Measurements from ENCODE around the gene CTXND1.

The CTXND1 gene

DNA sequence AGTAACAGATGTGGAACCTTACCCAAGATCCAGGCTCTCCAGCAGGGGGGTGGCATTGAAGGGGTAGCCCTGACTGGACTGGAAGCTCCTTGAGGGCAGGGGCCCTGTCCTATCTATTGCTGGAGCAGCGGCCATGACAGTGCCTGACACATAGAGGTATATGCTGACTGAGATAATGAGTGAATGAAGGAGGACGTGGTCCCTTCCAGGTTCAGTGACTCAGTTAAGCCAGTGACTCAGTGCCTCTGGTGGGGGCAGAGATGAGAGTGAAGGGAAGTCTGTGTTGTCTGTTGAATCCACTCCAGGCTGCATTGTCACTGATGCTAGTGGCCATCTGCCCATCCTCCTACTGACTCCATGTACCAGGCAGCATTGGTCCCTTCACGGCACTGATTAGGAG, 13.0 kb upstream of the CTXND1 start:
- Histone ChIP-seq H2BK120ac (ENCODE audit: low read depth, low read length) (no peak overlapping the region), H3K27ac (ENCODE audit: low read length, poor library complexity, severe bottlenecking) (no peak overlapping the region), H2BK12ac (ENCODE audit: low read length in 2 of 2) (no peak overlapping the region), H3K4me2 (ENCODE audit: low read length, poor library complexity, severe bottlenecking) (no peak overlapping the region), H2BK5ac (ENCODE audit: low read depth, low read length, poor library complexity, severe bottlenecking) (no peak overlapping the region), H3K4me3 (ENCODE audit: insufficient read depth in 1 of 2, low read depth in 1 of 2, low read length in 2 of 2) (no peak overlapping the region), H3K4ac (ENCODE audit: low read depth in 1 of 2, low read length in 2 of 2) (no peak overlapping the region), H3K27me3 (ENCODE audit: control insufficient read depth in 1 of 2, insufficient read depth in 1 of 2, low read length in 2 of 2) (peaks cover 24 to 56% of the 10 kb centered on the region in 2 experiments), H4K8ac (ENCODE audit: low read length) (no peak overlapping the region), H2AK5ac (ENCODE audit: low read length, severe bottlenecking) (no peak overlapping the region), H3K23ac (ENCODE audit: low read length in 2 of 2) (no peak overlapping the region), H3K9ac (ENCODE audit: low read length) (no peak overlapping the region), H3K4me1 (ENCODE audit: control insufficient read depth, insufficient read depth, low read depth, low read length) (no peaks in the 10 kb centered on the region), H3K36me3 (ENCODE audit: control insufficient read depth in 1 of 2, insufficient read depth in 2 of 2, low read depth in 1 of 2, low read length in 2 of 2) (no peaks in the 10 kb centered on the region), H4K91ac (ENCODE audit: low read length) (no peak overlapping the region), H2BK15ac (ENCODE audit: low read depth, poor library complexity, severe bottlenecking) (no peak overlapping the region), H3K14ac (ENCODE audit: low read length in 2 of 2) (no peak overlapping the region), H3K79me1 (replicated peaks; ENCODE audit: low read length, poor library complexity, severe bottlenecking) (no peaks in the 10 kb centered on the region), H3K9me3 (ENCODE audit: control insufficient read depth, low read length) (peaks cover 6% of the 10 kb centered on the region), H2AFZ (ENCODE audit: low read depth, low read length) (no peak overlapping the region), H3K18ac (ENCODE audit: low read depth in 1 of 2, low read length in 2 of 2) (no peak overlapping the region)
- WGBS, result 62% methylated on average over 3 of the region's 3 CpGs
- no peak for DNase-seq

DNA sequence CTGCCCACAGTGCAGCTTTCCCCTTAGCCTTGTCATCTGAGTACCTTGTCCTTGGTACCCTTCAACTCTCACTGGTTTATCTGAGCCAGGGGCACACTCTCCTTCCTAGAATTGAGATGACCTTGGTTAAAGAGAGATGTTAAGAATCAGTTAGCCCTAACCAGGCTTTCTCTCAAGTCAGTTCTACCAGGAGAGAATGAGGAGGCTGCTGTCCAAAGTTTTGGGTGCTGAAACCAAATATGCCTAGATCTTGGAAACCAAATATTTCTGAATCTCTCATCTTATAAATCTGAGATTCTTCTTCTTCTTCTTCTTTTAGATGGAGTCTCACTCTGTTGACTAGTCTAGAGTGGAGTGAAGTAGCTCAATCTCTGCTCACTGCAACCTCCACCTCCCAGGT, 12.0 kb upstream of the CTXND1 start:
- H2BK15ac ChIP-seq (ENCODE audit: low read depth, poor library complexity, severe bottlenecking), result no peak overlapping the region
- H3K4me3 ChIP-seq (ENCODE audit: insufficient read depth in 1 of 2, low read depth in 1 of 2, low read length in 2 of 2), result no peak overlapping the region
- no peaks in the 10 kb centered on the region for H3K79me1 ChIP-seq (replicated peaks; ENCODE audit: low read length, poor library complexity, severe bottlenecking)
- no peak overlapping the region for H2AK5ac ChIP-seq (ENCODE audit: low read length, severe bottlenecking)
- H2BK120ac ChIP-seq (ENCODE audit: low read depth, low read length), result no peak overlapping the region
- H4K91ac ChIP-seq (ENCODE audit: low read length), result no peak overlapping the region
- no peak overlapping the region for H3K18ac ChIP-seq (ENCODE audit: low read depth in 1 of 2, low read length in 2 of 2)
- no peak overlapping the region for H3K27ac ChIP-seq (ENCODE audit: low read length, poor library complexity, severe bottlenecking)
- H3K4me1 ChIP-seq (ENCODE audit: control insufficient read depth, insufficient read depth, low read depth, low read length), result no peaks in the 10 kb centered on the region
- H2BK12ac ChIP-seq (ENCODE audit: low read length in 2 of 2), result no peak overlapping the region
- no peak overlapping the region for H3K9ac ChIP-seq (ENCODE audit: low read length)
- H3K23ac ChIP-seq (ENCODE audit: low read length in 2 of 2), result no peak overlapping the region
- peak; percentile 18 for DNase-seq
- H3K9me3 ChIP-seq (ENCODE audit: control insufficient read depth, low read length), result peaks cover 6% of the 10 kb centered on the region
- H2BK5ac ChIP-seq (ENCODE audit: low read depth, low read length, poor library complexity, severe bottlenecking), result no peak overlapping the region
- no peak overlapping the region for H2AFZ ChIP-seq (ENCODE audit: low read depth, low read length)
- H3K4me2 ChIP-seq (ENCODE audit: low read length, poor library complexity, severe bottlenecking), result no peak overlapping the region
- no peak overlapping the region for H4K8ac ChIP-seq (ENCODE audit: low read length)
- H3K27me3 ChIP-seq (ENCODE audit: control insufficient read depth in 1 of 2, insufficient read depth in 1 of 2, low read length in 2 of 2), result peaks cover 23 to 59% of the 10 kb centered on the region in 2 experiments
- no peak overlapping the region for H3K14ac ChIP-seq (ENCODE audit: low read length in 2 of 2)
- H3K36me3 ChIP-seq (ENCODE audit: control insufficient read depth in 1 of 2, insufficient read depth in 2 of 2, low read depth in 1 of 2, low read length in 2 of 2), result no peaks in the 10 kb centered on the region
- H3K4ac ChIP-seq (ENCODE audit: low read depth in 1 of 2, low read length in 2 of 2), result no peak overlapping the region

DNA sequence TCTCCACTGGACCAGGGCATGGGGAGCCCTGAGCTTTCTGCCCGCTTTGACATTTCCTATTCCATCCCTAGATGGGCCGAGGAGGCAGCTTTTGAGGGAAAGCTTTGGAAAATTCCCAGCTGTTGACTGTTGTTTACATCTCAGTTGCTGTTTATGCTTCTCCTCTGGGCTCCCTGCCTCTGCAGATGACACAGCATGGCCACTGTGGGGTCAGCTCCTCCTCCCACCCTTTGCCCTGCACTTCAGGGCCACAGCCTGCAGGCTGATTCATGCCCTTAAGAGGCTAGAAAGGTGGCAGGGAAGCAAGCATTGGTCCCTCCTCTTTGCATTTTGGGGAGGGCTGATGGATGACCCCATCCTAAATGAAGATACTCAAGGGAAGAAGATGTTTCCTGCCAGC, 8.5 kb upstream of the CTXND1 start:
- H3K4me3 ChIP-seq (ENCODE audit: insufficient read depth in 1 of 2, low read depth in 1 of 2, low read length in 2 of 2), result no peak overlapping the region
- no peak overlapping the region for H2BK5ac ChIP-seq (ENCODE audit: low read depth, low read length, poor library complexity, severe bottlenecking)
- WGBS, result 47% methylated on average over 2 of the region's 2 CpGs
- no peak overlapping the region for H3K4me2 ChIP-seq (ENCODE audit: low read length, poor library complexity, severe bottlenecking)
- H4K91ac ChIP-seq (ENCODE audit: low read length), result no peak overlapping the region
- no peaks in the 10 kb centered on the region for H3K36me3 ChIP-seq (ENCODE audit: control insufficient read depth in 1 of 2, insufficient read depth in 2 of 2, low read depth in 1 of 2, low read length in 2 of 2)
- H3K4ac ChIP-seq (ENCODE audit: low read depth in 1 of 2, low read length in 2 of 2), result no peak overlapping the region
- no peaks in the 10 kb centered on the region for H3K4me1 ChIP-seq (ENCODE audit: control insufficient read depth, insufficient read depth, low read depth, low read length)
- no peak overlapping the region for H2AK5ac ChIP-seq (ENCODE audit: low read length, severe bottlenecking)
- no peak overlapping the region for H2BK120ac ChIP-seq (ENCODE audit: low read depth, low read length)
- H2BK12ac ChIP-seq (ENCODE audit: low read length in 2 of 2), result no peak overlapping the region
- no peak overlapping the region for H3K9ac ChIP-seq (ENCODE audit: low read length)
- H3K23ac ChIP-seq (ENCODE audit: low read length in 2 of 2), result no peak overlapping the region
- no peaks in the 10 kb centered on the region for H3K79me1 ChIP-seq (replicated peaks; ENCODE audit: low read length, poor library complexity, severe bottlenecking)
- H2BK15ac ChIP-seq (ENCODE audit: low read depth, poor library complexity, severe bottlenecking), result no peak overlapping the region
- no peak overlapping the region for H3K27ac ChIP-seq (ENCODE audit: low read length, poor library complexity, severe bottlenecking)
- H3K14ac ChIP-seq (ENCODE audit: low read length in 2 of 2), result no peak overlapping the region
- DNase-seq, result peak; percentile 40
- H4K8ac ChIP-seq (ENCODE audit: low read length), result no peak overlapping the region
- no peak overlapping the region for H3K18ac ChIP-seq (ENCODE audit: low read depth in 1 of 2, low read length in 2 of 2)
- no peak overlapping the region for H2AFZ ChIP-seq (ENCODE audit: low read depth, low read length)
- peaks cover 38 to 67% of the 10 kb centered on the region in 2 experiments for H3K27me3 ChIP-seq (ENCODE audit: control insufficient read depth in 1 of 2, insufficient read depth in 1 of 2, low read length in 2 of 2)
- H3K9me3 ChIP-seq (ENCODE audit: control insufficient read depth, low read length), result peaks cover 6% of the 10 kb centered on the region

DNA sequence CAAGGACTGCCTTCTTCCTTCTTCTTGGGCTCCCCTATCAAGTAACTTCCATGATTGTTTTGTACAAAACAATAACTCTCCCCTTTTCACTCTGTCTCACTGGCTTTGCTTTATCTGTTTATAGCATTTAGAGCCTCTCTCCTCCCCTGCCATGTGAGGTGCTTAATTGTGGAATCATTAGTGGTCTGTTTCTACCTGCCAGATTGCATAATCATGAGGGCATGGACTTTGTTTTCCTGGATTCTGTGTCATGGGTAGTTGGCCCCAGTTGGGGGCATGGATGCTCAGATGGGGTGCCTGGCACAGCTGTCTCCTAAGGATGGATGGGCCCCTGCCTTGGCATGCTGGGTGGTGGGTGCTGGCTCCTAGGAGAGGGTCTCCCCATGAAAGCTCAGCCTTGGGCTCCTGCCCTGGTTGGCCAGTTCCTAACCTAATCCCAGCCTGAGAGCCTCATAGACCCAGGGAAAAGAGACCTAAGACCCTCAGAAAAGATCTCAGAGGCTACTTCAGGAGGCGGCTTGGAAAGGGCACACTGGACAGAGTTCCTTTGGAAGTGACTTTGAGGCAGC, 8.0 kb upstream of the CTXND1 start:
- DNase-seq, result no peak
- 95% methylated on average over 1 of the region's 1 CpG for WGBS
- Histone ChIP-seq H3K23ac (ENCODE audit: low read length in 2 of 2) (no peak overlapping the region), H3K79me1 (replicated peaks; ENCODE audit: low read length, poor library complexity, severe bottlenecking) (no peaks in the 10 kb centered on the region), H2BK5ac (ENCODE audit: low read depth, low read length, poor library complexity, severe bottlenecking) (no peak overlapping the region), H3K27me3 (ENCODE audit: control insufficient read depth in 1 of 2, insufficient read depth in 1 of 2, low read length in 2 of 2) (peaks cover 38 to 72% of the 10 kb centered on the region in 2 experiments), H3K18ac (ENCODE audit: low read depth in 1 of 2, low read length in 2 of 2) (no peak overlapping the region), H3K9ac (ENCODE audit: low read length) (no peak overlapping the region), H3K14ac (ENCODE audit: low read length in 2 of 2) (no peak overlapping the region), H3K4me2 (ENCODE audit: low read length, poor library complexity, severe bottlenecking) (no peak overlapping the region), H3K4me3 (ENCODE audit: insufficient read depth in 1 of 2, low read depth in 1 of 2, low read length in 2 of 2) (no peak overlapping the region), H3K27ac (ENCODE audit: low read length, poor library complexity, severe bottlenecking) (no peak overlapping the region), H2BK12ac (ENCODE audit: low read length in 2 of 2) (no peak overlapping the region), H3K9me3 (ENCODE audit: control insufficient read depth, low read length) (peaks cover 6% of the 10 kb centered on the region), H2AFZ (ENCODE audit: low read depth, low read length) (no peak overlapping the region), H4K8ac (ENCODE audit: low read length) (no peak overlapping the region), H2BK15ac (ENCODE audit: low read depth, poor library complexity, severe bottlenecking) (no peak overlapping the region), H3K4ac (ENCODE audit: low read depth in 1 of 2, low read length in 2 of 2) (no peak overlapping the region), H4K91ac (ENCODE audit: low read length) (no peak overlapping the region), H2AK5ac (ENCODE audit: low read length, severe bottlenecking) (no peak overlapping the region), H2BK120ac (ENCODE audit: low read depth, low read length) (no peak overlapping the region), H3K36me3 (ENCODE audit: control insufficient read depth in 1 of 2, insufficient read depth in 2 of 2, low read depth in 1 of 2, low read length in 2 of 2) (no peaks in the 10 kb centered on the region), H3K4me1 (ENCODE audit: control insufficient read depth, insufficient read depth, low read depth, low read length) (no peaks in the 10 kb centered on the region)

Measured in mesenchymal stem cell (in vitro differentiated cells and primary cell).